Fibroblast of the aortic adventitia (primary cell): ENCODE data around the gene FAM184A. TPM values are rescaled to one million over a fixed set of nuclear protein-coding genes. Genes with fewer than 3 reads are reported as not detected.
"Not testable (repeated sequence)": the region's sequence is repeated elsewhere in the genome, so short reads cannot be mapped to it uniquely, and the experiment has no call there.

Source experiments
- DNase-seq: peaks from one replicate; pipeline ENCODE4 v3.0.0-alpha.2; 2010; ENCODE audit warnings: low read depth
- H3K4me3 ChIP-seq: 2 replicates; pipeline ENCODE4 v1.5.1; 2011; ENCODE audit warnings: low read depth, mild to moderate bottlenecking, control low read depth, low read length, moderate library complexity
- total RNA-seq: library from RNA; depleted of rRNA; stranded (reverse); fragments of >200 nt; gene quantifications from 2 replicates; pipeline ENCODE4 v1.2.3, GENCODE V29; 2012; ENCODE audit warnings: low replicate concordance
- TF ChIP-seq, protein P1 (sequence below): IDR thresholded peaks from 2 replicates; pipeline ENCODE4 v1.5.1; 2011; ENCODE audit warnings: mild to moderate bottlenecking, low read length, control low read depth, inconsistent platforms; ENCODE audit not compliant: insufficient read depth

Gene FAM184A
- total RNA-seq, 1 donor: 1.9 TPM

DNA sequence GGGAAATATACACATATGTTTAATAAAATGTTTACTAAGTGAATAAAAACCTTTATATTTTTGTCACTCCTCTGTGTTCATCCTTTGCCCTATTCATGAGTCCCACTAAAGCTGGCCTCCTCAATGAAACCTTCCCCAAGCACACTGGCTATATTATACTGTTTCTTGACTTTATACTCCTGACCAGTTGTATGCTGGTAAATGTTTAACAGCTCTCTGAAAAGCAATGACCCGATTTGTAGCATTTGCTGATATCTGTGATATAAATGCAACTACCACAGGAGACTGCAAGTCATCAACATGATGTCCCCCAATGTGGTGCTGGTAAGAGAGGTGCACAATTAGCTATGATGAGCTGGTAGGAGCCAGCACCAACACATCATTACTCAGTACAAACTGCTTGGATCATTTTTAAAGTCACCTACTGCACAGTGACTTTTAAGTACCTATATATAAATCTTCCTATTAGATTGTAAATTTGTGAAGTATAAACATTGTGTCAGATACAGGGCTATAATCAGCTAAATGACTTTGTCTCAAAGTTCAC lies 78.9 kb downstream of the FAM184A start:
- DNase-seq: no peak
- H3K4me3 ChIP-seq: no peak overlapping the region
- TF ChIP-seq, protein P1, sequence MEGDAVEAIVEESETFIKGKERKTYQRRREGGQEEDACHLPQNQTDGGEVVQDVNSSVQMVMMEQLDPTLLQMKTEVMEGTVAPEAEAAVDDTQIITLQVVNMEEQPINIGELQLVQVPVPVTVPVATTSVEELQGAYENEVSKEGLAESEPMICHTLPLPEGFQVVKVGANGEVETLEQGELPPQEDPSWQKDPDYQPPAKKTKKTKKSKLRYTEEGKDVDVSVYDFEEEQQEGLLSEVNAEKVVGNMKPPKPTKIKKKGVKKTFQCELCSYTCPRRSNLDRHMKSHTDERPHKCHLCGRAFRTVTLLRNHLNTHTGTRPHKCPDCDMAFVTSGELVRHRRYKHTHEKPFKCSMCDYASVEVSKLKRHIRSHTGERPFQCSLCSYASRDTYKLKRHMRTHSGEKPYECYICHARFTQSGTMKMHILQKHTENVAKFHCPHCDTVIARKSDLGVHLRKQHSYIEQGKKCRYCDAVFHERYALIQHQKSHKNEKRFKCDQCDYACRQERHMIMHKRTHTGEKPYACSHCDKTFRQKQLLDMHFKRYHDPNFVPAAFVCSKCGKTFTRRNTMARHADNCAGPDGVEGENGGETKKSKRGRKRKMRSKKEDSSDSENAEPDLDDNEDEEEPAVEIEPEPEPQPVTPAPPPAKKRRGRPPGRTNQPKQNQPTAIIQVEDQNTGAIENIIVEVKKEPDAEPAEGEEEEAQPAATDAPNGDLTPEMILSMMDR: no peak

DNA sequence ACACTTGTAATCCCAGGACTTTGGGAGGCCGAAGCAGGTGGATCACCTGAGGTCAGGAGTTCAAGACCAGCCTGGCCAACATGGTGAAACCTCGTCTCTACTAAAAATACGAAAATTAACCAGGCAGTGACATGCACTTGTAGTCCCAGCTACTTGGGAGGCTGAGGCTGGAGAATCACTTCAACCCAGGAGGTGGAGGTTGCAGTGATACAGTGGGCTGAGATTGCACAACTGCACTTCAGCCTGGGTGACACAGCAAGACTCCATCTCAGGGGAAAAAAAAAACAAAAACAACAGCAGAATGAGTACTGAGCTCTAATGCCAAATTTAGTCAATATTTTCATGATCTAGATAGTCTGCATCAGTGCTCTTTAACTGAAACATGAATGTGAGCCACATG lies 81.0 kb downstream of the FAM184A start:
- DNase-seq, H3K4me3 ChIP-seq: not testable (repeated sequence)

DNA sequence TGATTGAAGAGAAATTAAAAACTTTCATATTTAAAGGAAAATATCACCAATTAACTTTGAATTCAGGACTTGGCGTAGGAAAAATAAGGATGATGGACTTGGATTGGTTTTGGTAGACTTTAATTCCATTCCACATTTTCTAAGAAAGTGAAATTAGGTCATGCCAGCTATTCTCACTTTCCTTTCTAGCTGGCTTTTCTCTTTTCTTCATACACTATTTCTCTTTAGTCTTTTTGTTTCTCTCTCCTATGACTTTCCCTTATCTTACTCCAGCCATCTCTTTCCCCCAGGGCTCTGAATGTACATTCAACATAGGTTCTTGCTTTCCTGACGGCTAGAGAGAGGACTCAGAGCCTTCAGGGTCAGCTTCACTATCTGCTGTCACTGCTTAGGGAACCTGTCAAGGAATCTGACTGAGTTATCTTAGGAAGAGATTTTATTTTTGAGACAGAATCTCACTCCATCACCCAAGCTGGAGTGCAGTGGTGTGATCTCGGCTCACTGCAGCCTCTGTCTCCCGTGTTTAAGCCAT lies 82.1 kb downstream of the FAM184A start:
- TF ChIP-seq, protein P1: no peak
- H3K4me3 ChIP-seq: no peak overlapping the region
- DNase-seq: no peak

DNA sequence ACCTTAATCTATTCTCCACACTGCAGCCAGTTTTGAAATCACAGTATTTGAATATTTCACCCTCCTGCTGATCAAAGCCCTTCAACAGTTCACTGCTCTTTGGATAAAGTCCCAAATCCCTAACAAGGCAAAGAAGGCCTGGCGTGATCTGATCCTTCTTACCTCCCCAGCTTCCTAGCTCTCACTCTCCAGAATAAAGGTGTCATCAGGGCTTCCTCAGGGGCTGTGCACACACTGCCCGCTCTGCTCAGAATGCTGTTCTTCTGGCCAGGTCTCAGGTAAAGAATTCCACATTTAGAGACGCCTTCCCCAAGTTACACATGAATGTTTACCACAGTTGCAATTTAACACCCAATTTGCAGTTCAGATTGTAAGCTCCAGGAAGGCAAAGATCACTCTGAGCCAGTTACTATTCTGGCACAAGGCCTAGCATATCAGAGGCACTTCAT lies 84.6 kb downstream of the FAM184A start:
- DNase-seq: no peak
- no peak overlapping the region for H3K4me3 ChIP-seq
- TF ChIP-seq, protein P1: no peak

DNA sequence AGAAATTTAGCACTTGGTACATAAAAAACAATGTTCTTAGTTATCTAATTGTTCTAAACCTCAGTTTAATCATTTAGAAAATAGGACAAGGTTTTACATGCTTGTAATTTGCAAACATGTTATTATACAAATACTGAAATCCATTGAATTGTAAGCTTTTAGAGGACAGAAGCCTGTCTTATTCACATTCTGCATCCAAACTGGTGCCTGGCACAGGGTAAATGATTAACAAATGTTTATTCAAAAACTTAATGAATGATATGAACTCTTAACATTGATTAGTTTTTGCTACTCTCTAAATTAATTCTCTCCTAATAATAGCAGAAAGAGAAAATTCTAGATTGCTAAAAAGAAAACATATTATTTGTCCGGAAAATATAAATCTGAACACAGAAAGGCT lies 85.1 kb downstream of the FAM184A start:
- no peak for DNase-seq
- no peak overlapping the region for H3K4me3 ChIP-seq
- TF ChIP-seq, protein P1: no peak

DNA sequence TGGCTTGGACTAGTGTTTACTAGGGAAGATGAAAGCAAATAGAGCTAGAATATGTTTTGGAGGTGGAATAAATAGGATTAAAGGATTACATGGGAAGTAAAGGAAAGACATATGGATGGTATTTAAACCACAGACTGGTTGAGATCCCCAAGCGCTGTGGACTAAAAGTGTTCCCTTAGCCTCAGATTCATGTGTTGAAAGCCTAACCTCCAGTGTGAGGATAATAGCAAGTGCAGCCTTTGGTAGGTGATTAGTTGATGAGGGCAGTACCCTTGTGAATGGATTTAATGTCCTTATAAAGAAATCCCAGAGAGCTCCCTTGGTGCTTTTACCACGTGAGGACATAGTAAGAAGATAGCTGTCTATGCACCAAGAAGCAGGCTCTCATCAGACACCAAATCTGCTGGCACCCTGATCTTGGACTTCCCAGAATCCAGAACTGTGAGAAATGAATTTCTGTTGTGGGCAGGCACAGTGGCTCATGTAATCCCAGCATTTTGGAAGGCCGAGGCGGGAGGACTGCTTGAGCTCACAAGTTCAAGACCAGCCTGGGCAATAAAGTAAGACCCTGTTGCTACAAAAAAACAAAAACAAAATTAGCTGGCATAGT lies 86.2 kb downstream of the FAM184A start:
- DNase-seq: no peak
- H3K4me3 ChIP-seq: no peak overlapping the region
- TF ChIP-seq, protein P1: no peak

DNA sequence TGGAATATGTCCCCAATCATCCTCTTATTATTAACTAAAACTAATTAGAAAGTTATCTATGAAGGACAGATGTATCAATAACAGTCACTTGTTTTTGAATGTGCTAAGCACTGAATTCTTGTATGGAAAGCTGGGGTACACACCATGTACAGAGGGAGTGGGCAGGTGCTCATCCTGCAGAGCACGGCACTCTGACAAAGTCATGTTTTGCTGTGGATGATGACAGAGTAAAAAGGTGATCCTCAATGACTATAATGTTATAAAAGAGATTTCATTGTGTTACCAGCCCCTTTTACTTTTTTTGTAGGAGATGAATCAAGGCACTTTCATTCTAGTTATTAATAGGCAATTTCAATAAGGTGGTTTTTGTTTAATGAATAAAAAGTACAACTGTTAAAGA lies 92.2 kb downstream of the FAM184A start:
- H3K4me3 ChIP-seq: no peak overlapping the region
- TF ChIP-seq, protein P1: no peak
- DNase-seq: no peak
